ENCODE measurements around the gene CDC42BPG. TPM values are rescaled to one million over a fixed set of nuclear protein-coding genes. Genes with fewer than 3 reads are reported as not detected.

The CDC42BPG gene
- total RNA-seq, 1 experiment from 2014 or later: 14.5 TPM

GRCh38 chr11:64801561-64802369 lies 42.7 kb downstream of the CDC42BPG start:
- peak overlapping the region; percentile 79 for H3K4me3 ChIP-seq (ENCODE audit: low read length)
- H2AFZ ChIP-seq (ENCODE audit: low read length): no peak overlapping the region
- no peak for ATAC-seq
- DNase-seq: no peak
- H3K4me1 ChIP-seq (ENCODE audit: insufficient read depth, low read length): peaks cover 19% of the 10 kb centered on the region
- peaks cover 10% of the 10 kb centered on the region for H3F3A ChIP-seq (ENCODE audit: low read length, unreplicated experiment)
- peak overlapping the region; percentile 77 for H3K4me2 ChIP-seq (ENCODE audit: low read length)
- H3K27me3 ChIP-seq (ENCODE audit: low read length): no peaks in the 10 kb centered on the region
- no peak for TF ChIP-seq EZH2phosphoT487 (IDR thresholded peaks at IDR 0.05; ENCODE audit: borderline replicate concordance, low read length)
- no peak for TF ChIP-seq CTCF (conservative IDR thresholded peaks at IDR 0.05; ENCODE audit: low read depth, low read length)
- no peak for TF ChIP-seq EZH2 (IDR thresholded peaks at IDR 0.05; ENCODE audit: low read length, unreplicated experiment)
- intact Hi-C loops (cut with micrococcal nuclease): loop anchor here (2.0 kb wide), 2 partner anchors 23 to 45 kb away; partner anchors contain the start of gene SF1
- H3K9me3 ChIP-seq (ENCODE audit: low read length): no peaks in the 10 kb centered on the region
- no peaks in the 10 kb centered on the region for H4K20me1 ChIP-seq (ENCODE audit: low read length)
- CTCF ChIA-PET: interaction anchor here (0.6 kb wide), 1 partner anchor 18 kb away, joined by 5 read pairs; no protein-coding TSS in a partner anchor
- peaks cover 4% of the 10 kb centered on the region; the same call in 1 of the 2 replicates for H3K36me3 ChIP-seq (ENCODE audit: low read depth, low read length)
- H3K9me2 ChIP-seq (replicated peaks; ENCODE audit: low read length): no peaks in the 10 kb centered on the region
- H3K9ac ChIP-seq (ENCODE audit: low read length): peak overlapping the region; percentile 37; the same call in 1 of the 2 replicates
- BruUV-seq (replicated peaks): TSS peak; percentile 13
- no peak overlapping the region for H3K27ac ChIP-seq (ENCODE audit: low read length)
- H3K79me2 ChIP-seq (ENCODE audit: low read length): peaks cover 10% of the 10 kb centered on the region; the same call in 1 of the 2 replicates
- POLR2A ChIA-PET (ENCODE audit: unreplicated experiment): no interaction called here

- H3K4me1 ChIP-seq (ENCODE audit: insufficient read depth, low read length): peaks cover 19% of the 10 kb centered on the region
- POLR2A ChIA-PET (ENCODE audit: unreplicated experiment): no interaction called here
- H3K27ac ChIP-seq (ENCODE audit: low read length): no peak overlapping the region
- H4K20me1 ChIP-seq (ENCODE audit: low read length): no peaks in the 10 kb centered on the region
- H3K9me3 ChIP-seq (ENCODE audit: low read length): no peaks in the 10 kb centered on the region
- no peak overlapping the region for H3K4me3 ChIP-seq (ENCODE audit: low read length)
- no peak overlapping the region for H3K4me2 ChIP-seq (ENCODE audit: low read length)
- TF ChIP-seq EZH2phosphoT487 (IDR thresholded peaks at IDR 0.05; ENCODE audit: borderline replicate concordance, low read length): no peak
- no peak for TF ChIP-seq EZH2 (IDR thresholded peaks at IDR 0.05; ENCODE audit: low read length, unreplicated experiment)
- TF ChIP-seq CTCF (conservative IDR thresholded peaks at IDR 0.05; ENCODE audit: low read depth, low read length): no peak
- CTCF ChIA-PET: no interaction called here
- H3K79me2 ChIP-seq (ENCODE audit: low read length): peaks cover 10% of the 10 kb centered on the region; the same call in 1 of the 2 replicates
- H3F3A ChIP-seq (ENCODE audit: low read length, unreplicated experiment): peaks cover 10% of the 10 kb centered on the region
- intact Hi-C loops (cut with micrococcal nuclease): no loop called here
- H3K9me2 ChIP-seq (replicated peaks; ENCODE audit: low read length): no peaks in the 10 kb centered on the region
- DNase-seq (no peak), ATAC-seq (no peak)
- no peak overlapping the region for H3K9ac ChIP-seq (ENCODE audit: low read length)
- H3K36me3 ChIP-seq (ENCODE audit: low read depth, low read length): peaks cover 8% of the 10 kb centered on the region; the same call in 1 of the 2 replicates
- no peak overlapping the region for H2AFZ ChIP-seq (ENCODE audit: low read length)
- BruUV-seq (replicated peaks): no TSS peak
- no peaks in the 10 kb centered on the region for H3K27me3 ChIP-seq (ENCODE audit: low read length)
Observed at GRCh38 chr11:64801158-64801464, 43.3 kb downstream of the CDC42BPG start.

All from PC-3 (cell line).